Mesendoderm (in vitro differentiated cells): ENCODE results near the gene RBSN.

Experiments used
- DNase-seq: peaks from one replicate; pipeline ENCODE4 v3.0.0; 2013
- H2AK5ac ChIP-seq: 2 replicates; pipeline ENCODE4 v1.6.1; 2013; ENCODE audit warnings: low read length, inconsistent platforms
- H2BK120ac ChIP-seq: 2 replicates; pipeline ENCODE4 v1.6.1; 2013; ENCODE audit warnings: low read depth, mild to moderate bottlenecking, low read length, moderate library complexity, mixed read lengths
- H2BK15ac ChIP-seq: replicated peaks from 2 replicates; pipeline ENCODE4 v1.6.1; 2013; ENCODE audit warnings: low read depth, mild to moderate bottlenecking, moderate library complexity
- H2BK5ac ChIP-seq: 2 replicates; pipeline ENCODE4 v1.6.1; 2013; ENCODE audit warnings: low read length, inconsistent platforms
- H3K18ac ChIP-seq: 2 replicates; pipeline ENCODE4 v1.6.1; 2013; ENCODE audit warnings: mild to moderate bottlenecking, low read length, mixed read lengths
- H3K23ac ChIP-seq: one replicate; pipeline ENCODE4 v1.6.1; 2013; ENCODE audit warnings: low read length
- H3K27ac ChIP-seq: 2 replicates; pipeline ENCODE4 v1.5.1; 2013; ENCODE audit warnings: low read depth, mild to moderate bottlenecking, inconsistent platforms, low read length, moderate library complexity
- H3K27me3 ChIP-seq: 2 replicates; pipeline ENCODE4 v1.6.1; 2013; ENCODE audit warnings: low read length, control low read depth, mild to moderate bottlenecking, inconsistent platforms; ENCODE audit not compliant: insufficient read depth, poor library complexity
- H3K36me3 ChIP-seq: 2 replicates; pipeline ENCODE4 v1.6.1; 2013; ENCODE audit warnings: low read length, inconsistent platforms; ENCODE audit not compliant: control insufficient read depth, insufficient read depth
- H3K4ac ChIP-seq: one replicate; pipeline ENCODE4 v1.6.1; 2013; ENCODE audit warnings: low read depth, mild to moderate bottlenecking, low read length, moderate library complexity
- H3K4me1 ChIP-seq: 2 replicates; pipeline ENCODE4 v1.6.1; 2013; ENCODE audit warnings: low read depth, low read length, inconsistent platforms; ENCODE audit not compliant: control insufficient read depth
- H3K4me2 ChIP-seq: 2 replicates; pipeline ENCODE4 v1.6.1; 2013; ENCODE audit warnings: low read length
- H3K4me3 ChIP-seq: 2 replicates; pipeline ENCODE4 v1.5.1; 2013; ENCODE audit warnings: mild to moderate bottlenecking, low read length
- H3K56ac ChIP-seq: one replicate; pipeline ENCODE4 v1.6.1; 2013; ENCODE audit warnings: low read length
- H3K79me1 ChIP-seq: 2 replicates; pipeline ENCODE4 v1.6.1; 2013; ENCODE audit warnings: low read length, inconsistent platforms
- H3K79me2 ChIP-seq: 2 replicates; pipeline ENCODE4 v1.6.1; 2013; ENCODE audit warnings: mild to moderate bottlenecking, low read length; ENCODE audit not compliant: control insufficient read depth, insufficient read depth
- H3K9ac ChIP-seq: 2 replicates; pipeline ENCODE4 v1.6.1; 2013; ENCODE audit warnings: low read length, inconsistent platforms
- H4K5ac ChIP-seq: one replicate; pipeline ENCODE4 v1.6.1; 2013; ENCODE audit warnings: low read length
- H4K8ac ChIP-seq: one replicate; pipeline ENCODE4 v1.6.1; 2013; ENCODE audit warnings: low read depth, mild to moderate bottlenecking, control low read depth, low read length, moderate library complexity
- WGBS: extraction: QIAGEN DNeasy Blood & Tissue Kit; methylation state at CpG from one replicate; pipeline ENCODE4 v1.1.7; 2013; ENCODE audit warnings: low lambda C conversion rate, missing lambda C conversion rate; ENCODE audit not compliant: insufficient coverage; ENCODE audit errors: extremely low coverage; 5-methylcytosine and 5-hydroxymethylcytosine counted together

RBSN gene

GRCh38 chr3:15108082-15108545, 9.2 kb upstream of the RBSN start:
- no peak overlapping the region for H3K23ac ChIP-seq
- WGBS: no CpG with 5 or more reads among the region's 11 CpGs

GRCh38 chr3:15107075-15107947, 8.4 kb upstream of the RBSN start:
- Histone ChIP-seq H3K9ac (no peak overlapping the region), H4K8ac (no peak overlapping the region), H3K27me3 (no peaks in the 10 kb centered on the region), H3K4me2 (no peak overlapping the region), H3K79me1 (no peaks in the 10 kb centered on the region), H3K4ac (no peak overlapping the region), H3K18ac (no peak overlapping the region), H3K79me2 (no peaks in the 10 kb centered on the region), H2AK5ac (no peak overlapping the region), H2BK5ac (no peak overlapping the region), H4K5ac (no peak overlapping the region), H2BK120ac (no peak overlapping the region), H3K23ac (no peak overlapping the region), H3K56ac (no peak overlapping the region), H2BK15ac (no peak overlapping the region), H3K36me3 (no peaks in the 10 kb centered on the region), H3K4me1 (no peaks in the 10 kb centered on the region), H3K4me3 (no peak overlapping the region), H3K27ac (no peak overlapping the region)
- WGBS: no CpG with 5 or more reads among the region's 16 CpGs
- DNase-seq: peak; percentile 41

More at GRCh38 chr3:15108082-15108545, 9.2 kb upstream of the RBSN start:
- Histone ChIP-seq H2BK120ac (no peak overlapping the region), H2AK5ac (no peak overlapping the region), H3K18ac (no peak overlapping the region), H3K27ac (no peak overlapping the region), H2BK5ac (no peak overlapping the region), H3K79me2 (no peaks in the 10 kb centered on the region), H3K4me1 (no peaks in the 10 kb centered on the region), H3K9ac (no peak overlapping the region), H2BK15ac (no peak overlapping the region), H3K36me3 (no peaks in the 10 kb centered on the region), H4K5ac (no peak overlapping the region), H3K79me1 (no peaks in the 10 kb centered on the region), H3K4me3 (no peak overlapping the region), H3K4ac (no peak overlapping the region), H3K27me3 (no peaks in the 10 kb centered on the region), H4K8ac (no peak overlapping the region), H3K4me2 (no peak overlapping the region), H3K56ac (no peak overlapping the region)
- DNase-seq: peak; percentile 83

- no peak overlapping the region for H3K4ac ChIP-seq
- H3K56ac ChIP-seq: no peak overlapping the region
- H3K9ac ChIP-seq: no peak overlapping the region
- no peak overlapping the region for H3K18ac ChIP-seq
- no peak overlapping the region for H3K4me2 ChIP-seq
- H2BK120ac ChIP-seq: no peak overlapping the region
- H2AK5ac ChIP-seq: no peak overlapping the region
- H3K23ac ChIP-seq: no peak overlapping the region
- no CpG with 5 or more reads among the region's 3 CpGs for WGBS
- no peak overlapping the region for H4K8ac ChIP-seq
- H3K79me1 ChIP-seq: peaks cover 7% of the 10 kb centered on the region
- peaks cover 5% of the 10 kb centered on the region for H3K4me1 ChIP-seq
- no peaks in the 10 kb centered on the region for H3K36me3 ChIP-seq
- peaks cover 7% of the 10 kb centered on the region for H3K79me2 ChIP-seq
- H2BK15ac ChIP-seq: no peak overlapping the region
- no peak overlapping the region for H2BK5ac ChIP-seq
- H4K5ac ChIP-seq: no peak overlapping the region
- H3K4me3 ChIP-seq: no peak overlapping the region
- no peaks in the 10 kb centered on the region for H3K27me3 ChIP-seq
- no peak overlapping the region for H3K27ac ChIP-seq
- DNase-seq: no peak
These were observed 3.9 kb upstream of the RBSN start for GRCh38 chr3:15102836-15103235.

GRCh38 chr3:15102256-15102655, 3.3 kb upstream of the RBSN start:
- Histone ChIP-seq H3K18ac (no peak overlapping the region), H3K27ac (no peak overlapping the region), H2BK15ac (no peak overlapping the region), H3K4ac (no peak overlapping the region), H3K36me3 (no peaks in the 10 kb centered on the region), H3K56ac (no peak overlapping the region), H3K79me1 (peaks cover 10% of the 10 kb centered on the region), H3K27me3 (no peaks in the 10 kb centered on the region), H3K23ac (no peak overlapping the region), H3K4me3 (no peak overlapping the region), H3K79me2 (peaks cover 9% of the 10 kb centered on the region), H4K5ac (no peak overlapping the region), H2AK5ac (no peak overlapping the region), H2BK5ac (no peak overlapping the region), H4K8ac (no peak overlapping the region), H3K4me2 (no peak overlapping the region), H2BK120ac (no peak overlapping the region), H3K4me1 (peaks cover 5% of the 10 kb centered on the region), H3K9ac (no peak overlapping the region)
- WGBS: no CpG with 5 or more reads among the region's 4 CpGs
- DNase-seq: no peak

- no peak overlapping the region for H3K27ac ChIP-seq
- H3K79me2 ChIP-seq: peaks cover 9% of the 10 kb centered on the region
- peaks cover 5% of the 10 kb centered on the region for H3K4me1 ChIP-seq
- no peaks in the 10 kb centered on the region for H3K27me3 ChIP-seq
- peak overlapping the region; percentile 63 for H4K5ac ChIP-seq
- no peak for DNase-seq
- no peak overlapping the region for H3K23ac ChIP-seq
- H3K9ac ChIP-seq: peak overlapping the region; percentile 90
- no peak overlapping the region for H2AK5ac ChIP-seq
- H2BK5ac ChIP-seq: no peak overlapping the region
- H3K36me3 ChIP-seq: no peaks in the 10 kb centered on the region
- H3K56ac ChIP-seq: peak overlapping the region; percentile 97
- H3K18ac ChIP-seq: peak overlapping the region; percentile 22
- peak overlapping the region; percentile 95 for H3K4me2 ChIP-seq
- peak overlapping the region; percentile 89 for H3K4me3 ChIP-seq
- H2BK15ac ChIP-seq: no peak overlapping the region
- H3K4ac ChIP-seq: no peak overlapping the region
- peaks cover 10% of the 10 kb centered on the region for H3K79me1 ChIP-seq
- no peak overlapping the region for H2BK120ac ChIP-seq
- WGBS: no CpG with 5 or more reads among the region's 19 CpGs
- no peak overlapping the region for H4K8ac ChIP-seq
These were observed 583 bp upstream of the RBSN start for GRCh38 chr3:15099364-15100098.
